ENCODE measurements around the gene ZG16B.

ZG16B gene

GRCh38 chr16:2866431-2866830 is 36.3 kb downstream of the ZG16B start:
- Histone ChIP-seq H4K20me1 (ENCODE audit: insufficient read depth, low read length) (no peaks in the 10 kb centered on the region), H3K9me3 (ENCODE audit: insufficient read depth, low read length) (no peaks in the 10 kb centered on the region), H3K27ac (ENCODE audit: low read length) (no peak overlapping the region), H3K4me2 (ENCODE audit: low read length) (no peak overlapping the region), H3K4me3 (ENCODE audit: low read length) (no peak overlapping the region), H3K36me3 (replicated peaks; ENCODE audit: low read depth, low read length) (no peaks in the 10 kb centered on the region), H2AFZ (ENCODE audit: low read depth, low read length) (no peak overlapping the region), H3K9ac (ENCODE audit: low read length) (no peak overlapping the region), H3K4me1 (ENCODE audit: low read length) (no peaks in the 10 kb centered on the region), H3K27me3 (ENCODE audit: low read depth, low read length) (no peaks in the 10 kb centered on the region), H3K79me2 (ENCODE audit: low read length) (no peaks in the 10 kb centered on the region)
- no peak for TF ChIP-seq EZH2phosphoT487 (IDR thresholded peaks at IDR 0.05; ENCODE audit: low read depth)
- TF ChIP-seq CTCF (IDR thresholded peaks at IDR 0.05; ENCODE audit: low read depth, low read length), result no peak

GRCh38 chr16:2867661-2867986 is 37.5 kb downstream of the ZG16B start:
- Histone ChIP-seq H3K4me3 (ENCODE audit: low read length) (peak overlapping the region; percentile 89), H2AFZ (ENCODE audit: low read depth, low read length) (peak overlapping the region; percentile 95), H3K27ac (ENCODE audit: low read length) (peak overlapping the region; percentile 71), H3K4me1 (ENCODE audit: low read length) (no peaks in the 10 kb centered on the region), H3K4me2 (ENCODE audit: low read length) (peak overlapping the region; percentile 65), H3K27me3 (ENCODE audit: low read depth, low read length) (no peaks in the 10 kb centered on the region), H3K36me3 (replicated peaks; ENCODE audit: low read depth, low read length) (no peaks in the 10 kb centered on the region), H3K9ac (ENCODE audit: low read length) (peak overlapping the region; percentile 83), H3K9me3 (ENCODE audit: insufficient read depth, low read length) (no peaks in the 10 kb centered on the region), H4K20me1 (ENCODE audit: insufficient read depth, low read length) (no peaks in the 10 kb centered on the region), H3K79me2 (ENCODE audit: low read length) (no peaks in the 10 kb centered on the region)
- TF ChIP-seq EZH2phosphoT487 (IDR thresholded peaks at IDR 0.05; ENCODE audit: low read depth), result no peak
- TF ChIP-seq CTCF (IDR thresholded peaks at IDR 0.05; ENCODE audit: low read depth, low read length), result no peak

GRCh38 chr16:2867987-2868789 is 38.1 kb downstream of the ZG16B start:
- Histone ChIP-seq H3K79me2 (ENCODE audit: low read length) (no peaks in the 10 kb centered on the region), H3K9me3 (ENCODE audit: insufficient read depth, low read length) (no peaks in the 10 kb centered on the region), H2AFZ (ENCODE audit: low read depth, low read length) (peak overlapping the region; percentile 95), H3K27ac (ENCODE audit: low read length) (peak overlapping the region; percentile 71), H4K20me1 (ENCODE audit: insufficient read depth, low read length) (no peaks in the 10 kb centered on the region), H3K27me3 (ENCODE audit: low read depth, low read length) (no peaks in the 10 kb centered on the region), H3K36me3 (replicated peaks; ENCODE audit: low read depth, low read length) (no peaks in the 10 kb centered on the region), H3K9ac (ENCODE audit: low read length) (peak overlapping the region; percentile 83), H3K4me2 (ENCODE audit: low read length) (peak overlapping the region; percentile 65), H3K4me1 (ENCODE audit: low read length) (no peaks in the 10 kb centered on the region), H3K4me3 (ENCODE audit: low read length) (peak overlapping the region; percentile 89)
- TF ChIP-seq CTCF (IDR thresholded peaks at IDR 0.05; ENCODE audit: low read depth, low read length) (peak; percentile 82), EZH2phosphoT487 (IDR thresholded peaks at IDR 0.05; ENCODE audit: low read depth) (no peak)

- H2AFZ ChIP-seq (ENCODE audit: low read depth, low read length), result no peak overlapping the region
These were observed 41.8 kb downstream of the ZG16B start for GRCh38 chr16:2871926-2872325.

More at GRCh38 chr16:2871926-2872325, 41.8 kb downstream of the ZG16B start:
- TF ChIP-seq CTCF (IDR thresholded peaks at IDR 0.05; ENCODE audit: low read depth, low read length) (no peak), EZH2phosphoT487 (IDR thresholded peaks at IDR 0.05; ENCODE audit: low read depth) (no peak)
- Histone ChIP-seq H3K27ac (ENCODE audit: low read length) (no peak overlapping the region), H4K20me1 (ENCODE audit: insufficient read depth, low read length) (no peaks in the 10 kb centered on the region), H3K27me3 (ENCODE audit: low read depth, low read length) (no peaks in the 10 kb centered on the region; the same call in 1 of the 2 replicates), H3K9me3 (ENCODE audit: insufficient read depth, low read length) (no peaks in the 10 kb centered on the region), H3K4me3 (ENCODE audit: low read length) (no peak overlapping the region), H3K9ac (ENCODE audit: low read length) (no peak overlapping the region), H3K36me3 (replicated peaks; ENCODE audit: low read depth, low read length) (no peaks in the 10 kb centered on the region), H3K4me2 (ENCODE audit: low read length) (no peak overlapping the region), H3K79me2 (ENCODE audit: low read length) (no peaks in the 10 kb centered on the region), H3K4me1 (ENCODE audit: low read length) (0 out of 2 replicates have a peak, but pooled peaks cover 5% of the 10 kb centered on the region)
